Smooth muscle cell (in vitro differentiated cells): Measurements from ENCODE around the gene SQOR. TPM values are rescaled to one million over a fixed set of nuclear protein-coding genes. Genes with fewer than 3 reads are reported as not detected.
A peak's percentile ranks its signal among the peaks of the same experiment; 100 is the strongest.

Experiments used
- DNase-seq: peaks from one replicate; lab custom pipeline; 2025; ENCODE audit not compliant: unreplicated experiment; lab: John Stamatoyannopoulos, UW
- H2AFZ ChIP-seq: fragments of 200-600 bp; sonication (generic); 2 replicates; pipeline ENCODE4 v1.6.0; 2016; ENCODE audit warnings: antibody characterized with exemption, low read depth, mild to moderate bottlenecking
- H3F3A ChIP-seq: fragments of 200-600 bp; sonication (generic); 2 replicates; pipeline ENCODE4 v1.6.0; 2017; ENCODE audit warnings: antibody characterized with exemption, low read depth
- H3K27ac ChIP-seq: fragments of 200-600 bp; sonication (generic); 2 replicates; pipeline ENCODE4 v1.5.1; 2016; ENCODE audit warnings: low read depth, mild to moderate bottlenecking
- H3K27me3 ChIP-seq: fragments of 200-600 bp; sonication (generic); 2 replicates; pipeline ENCODE4 v1.6.1; 2016; ENCODE audit warnings: low read depth, mild to moderate bottlenecking
- H3K36me3 ChIP-seq: fragments of 200-600 bp; sonication (generic); 2 replicates; pipeline ENCODE4 v1.5.1; 2016; ENCODE audit warnings: low read depth
- H3K4me1 ChIP-seq: fragments of 200-600 bp; sonication (generic); 2 replicates; pipeline ENCODE4 v1.5.1; 2016; ENCODE audit warnings: low read depth
- H3K4me2 ChIP-seq: fragments of 200-600 bp; sonication (generic); 2 replicates; pipeline ENCODE4 v1.6.0; 2016; ENCODE audit warnings: mild to moderate bottlenecking
- H3K4me3 ChIP-seq: fragments of 200-600 bp; sonication (generic); 2 replicates; pipeline ENCODE4 v1.5.1; 2016; ENCODE audit warnings: mild to moderate bottlenecking
- H3K79me2 ChIP-seq: fragments of 200-600 bp; sonication (generic); 2 replicates; pipeline ENCODE4 v1.6.0; 2016; ENCODE audit warnings: low read depth, mild to moderate bottlenecking
- H3K9ac ChIP-seq: fragments of 200-600 bp; sonication (generic); 2 replicates; pipeline ENCODE4 v1.6.0; 2016; ENCODE audit warnings: low read depth
- H3K9me3 ChIP-seq: fragments of 200-600 bp; sonication (generic); replicated peaks from 2 replicates; pipeline ENCODE4 v1.5.1; 2016; ENCODE audit warnings: low read depth
- H4K20me1 ChIP-seq: fragments of 200-600 bp; sonication (generic); 2 replicates; pipeline ENCODE4 v1.6.0; 2016; ENCODE audit warnings: low read depth
- whole genome bisulfite sequencing: methylation state at CpG from one replicate; pipeline ENCODE4 v1.1.7; 2016; ENCODE audit warnings: low lambda C conversion rate; 5-methylcytosine and 5-hydroxymethylcytosine counted together
- polyA plus RNA-seq: library from polyadenylated mRNA; unstranded; fragments of >200 nt; fragmentation: Nextera tagmentation; extraction: Ambion mirVana; gene quantifications from 2 replicates; pipeline ENCODE4 v1.2.1, GENCODE V29; 2016
- total RNA-seq: library from RNA; depleted of rRNA; stranded (reverse); fragments of >200 nt; gene quantifications from 2 replicates; pipeline ENCODE4 v1.2.3, GENCODE V29; 2014
- TF ChIP-seq, protein P1 (sequence below): fragments of 200-600 bp; sonication (generic); IDR thresholded peaks from 2 replicates; pipeline ENCODE4 v1.5.1; 2017; ENCODE audit warnings: borderline replicate concordance, mild to moderate bottlenecking, antibody characterized with exemption; ENCODE audit not compliant: insufficient read depth, poor library complexity, severe bottlenecking

The SQOR gene
- 9.9 and 10.9 TPM in 2 replicates for total RNA-seq
- 9.4 and 14.0 TPM in 2 replicates for polyA plus RNA-seq

DNA sequence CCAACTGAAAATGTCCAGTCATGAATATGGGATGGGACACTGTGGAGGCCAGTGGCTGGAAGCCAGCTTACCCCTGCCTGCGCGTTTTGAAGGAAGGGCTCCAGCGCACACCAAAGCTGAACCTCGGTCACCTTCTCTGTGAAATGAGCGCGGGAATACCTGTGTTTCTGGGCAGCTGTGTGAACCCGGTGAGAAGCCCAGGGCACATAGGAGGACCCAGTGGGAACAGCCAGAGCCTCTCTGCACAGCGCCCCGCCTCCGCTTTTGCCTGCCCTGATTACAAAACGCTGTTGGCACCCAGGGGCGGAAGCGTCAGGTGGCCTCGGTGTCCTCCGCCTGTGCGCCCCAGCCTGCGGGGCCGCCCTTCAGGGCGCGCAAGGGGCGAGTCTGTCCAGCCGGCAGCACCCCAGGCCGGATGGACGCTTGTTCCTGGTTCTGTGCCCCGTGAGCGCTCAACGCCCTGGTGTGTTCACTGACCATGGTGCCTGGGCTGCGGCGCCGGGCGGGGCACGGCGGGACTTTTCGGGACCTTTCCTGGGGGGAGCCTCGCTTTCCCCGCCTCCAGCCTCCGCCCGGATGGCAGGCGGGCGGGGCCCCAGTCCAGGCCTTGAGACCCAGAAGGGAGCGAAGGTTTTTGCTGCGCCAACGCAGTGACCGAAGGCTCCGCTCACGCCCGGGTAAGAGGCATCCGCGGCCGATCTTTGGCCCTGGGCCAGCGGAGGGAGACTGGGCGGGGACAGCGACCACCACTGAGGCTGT is at the start of gene SQOR:
SQOR (plus strand) TSS at position 598 of the 759 bp plus-strand sequence. CDS start 23,895 bp downstream, outside the sequence.
- Histone ChIP-seq H3K4me2 (peak within 1 kb of the TSS; percentile 96), H4K20me1 (no peaks in the 10 kb centered on the region), H3K36me3 (no peaks in the 10 kb centered on the region), H3K4me3 (peak within 1 kb of the TSS; percentile 81), H2AFZ (peak within 1 kb of the TSS; percentile 83), H3K27ac (no peak within 1 kb of the TSS), H3K4me1 (peaks cover 3% of the 10 kb centered on the region), H3K9me3 (no peaks in the 10 kb centered on the region), H3K9ac (peak within 1 kb of the TSS; percentile 45), H3K79me2 (no peaks in the 10 kb centered on the region), H3F3A (peaks cover 7% of the 10 kb centered on the region), H3K27me3 (no peaks in the 10 kb centered on the region)
- WGBS: 4% methylated on average over 47 of the region's 53 CpGs
- TF ChIP-seq, protein P1, sequence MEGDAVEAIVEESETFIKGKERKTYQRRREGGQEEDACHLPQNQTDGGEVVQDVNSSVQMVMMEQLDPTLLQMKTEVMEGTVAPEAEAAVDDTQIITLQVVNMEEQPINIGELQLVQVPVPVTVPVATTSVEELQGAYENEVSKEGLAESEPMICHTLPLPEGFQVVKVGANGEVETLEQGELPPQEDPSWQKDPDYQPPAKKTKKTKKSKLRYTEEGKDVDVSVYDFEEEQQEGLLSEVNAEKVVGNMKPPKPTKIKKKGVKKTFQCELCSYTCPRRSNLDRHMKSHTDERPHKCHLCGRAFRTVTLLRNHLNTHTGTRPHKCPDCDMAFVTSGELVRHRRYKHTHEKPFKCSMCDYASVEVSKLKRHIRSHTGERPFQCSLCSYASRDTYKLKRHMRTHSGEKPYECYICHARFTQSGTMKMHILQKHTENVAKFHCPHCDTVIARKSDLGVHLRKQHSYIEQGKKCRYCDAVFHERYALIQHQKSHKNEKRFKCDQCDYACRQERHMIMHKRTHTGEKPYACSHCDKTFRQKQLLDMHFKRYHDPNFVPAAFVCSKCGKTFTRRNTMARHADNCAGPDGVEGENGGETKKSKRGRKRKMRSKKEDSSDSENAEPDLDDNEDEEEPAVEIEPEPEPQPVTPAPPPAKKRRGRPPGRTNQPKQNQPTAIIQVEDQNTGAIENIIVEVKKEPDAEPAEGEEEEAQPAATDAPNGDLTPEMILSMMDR: no peak
- DNase-seq: peak; percentile 19

DNA sequence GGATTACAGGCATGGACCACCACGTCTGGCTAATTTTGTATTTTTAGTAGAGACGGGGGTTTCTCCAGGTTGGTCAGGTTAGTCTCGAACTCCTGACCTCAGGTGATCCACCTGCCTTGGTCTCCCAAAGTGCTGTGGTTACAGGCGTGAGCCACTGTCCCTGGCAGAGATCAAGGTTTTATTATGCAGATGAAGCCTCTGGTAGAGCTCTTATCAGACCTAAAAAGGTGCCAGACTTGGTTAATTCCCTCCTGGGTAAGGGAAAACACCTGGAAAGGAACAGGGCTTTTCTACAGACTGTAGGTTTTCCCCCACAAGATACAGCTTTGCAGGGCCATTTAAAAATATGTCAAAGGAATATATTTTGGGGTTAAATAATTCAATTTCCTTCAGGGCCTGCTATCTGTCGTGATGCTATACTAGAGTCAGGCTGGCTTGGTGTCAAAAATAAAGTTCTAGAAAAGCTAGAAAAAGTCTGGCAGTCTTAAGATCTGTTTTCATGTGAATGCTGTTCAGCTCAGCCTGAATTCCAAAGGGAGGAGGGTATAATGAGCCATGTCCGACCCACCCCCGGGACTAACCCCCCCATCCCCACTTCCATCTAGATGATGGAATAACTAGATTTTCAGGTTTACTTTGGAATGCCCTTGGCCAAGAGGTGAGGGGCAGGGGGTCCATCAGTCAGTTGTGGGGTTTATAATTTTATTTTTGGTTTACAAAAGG is 49.6 kb upstream of the SQOR start:
- H4K20me1 ChIP-seq: peaks cover 8% of the 10 kb centered on the region
- H3K79me2 ChIP-seq: peaks cover 25% of the 10 kb centered on the region
- no peak overlapping the region for H3K9ac ChIP-seq
- H3K4me1 ChIP-seq: peaks cover 27% of the 10 kb centered on the region
- H3F3A ChIP-seq: peaks cover 4% of the 10 kb centered on the region
- peak overlapping the region; percentile 82 for H3K4me3 ChIP-seq
- no peak for DNase-seq
- H3K36me3 ChIP-seq: no peaks in the 10 kb centered on the region
- H3K9me3 ChIP-seq: no peaks in the 10 kb centered on the region
- 87% methylated on average over 7 of the region's 7 CpGs for WGBS
- peak overlapping the region; percentile 82 for H3K4me2 ChIP-seq
- no peak overlapping the region for H2AFZ ChIP-seq
- TF ChIP-seq, protein P1: no peak
- peak overlapping the region; percentile 99 for H3K27ac ChIP-seq
- no peaks in the 10 kb centered on the region for H3K27me3 ChIP-seq

DNA sequence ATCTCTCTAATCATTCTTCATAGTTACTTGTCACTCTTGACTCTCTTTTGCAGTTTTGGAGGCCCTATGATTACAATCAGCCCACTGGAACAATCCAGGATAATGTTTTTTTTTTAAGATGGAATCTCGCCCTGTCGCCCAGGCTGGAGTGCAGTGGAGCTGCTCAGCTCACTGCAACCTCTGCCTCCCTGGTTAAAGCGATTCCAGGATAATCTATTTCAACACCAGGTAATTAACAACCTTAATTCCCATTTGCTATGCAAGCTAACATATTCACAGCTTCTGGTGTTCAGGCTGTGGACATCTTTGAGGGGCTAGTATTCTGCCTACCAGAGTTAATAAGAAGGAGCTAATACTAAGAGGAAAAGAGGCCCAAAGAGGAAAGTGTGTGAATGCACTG is 48.7 kb upstream of the SQOR start:
- H3K4me3 ChIP-seq: peak overlapping the region; percentile 82
- peak overlapping the region; percentile 82 for H3K4me2 ChIP-seq
- 75% methylated on average over 3 of the region's 3 CpGs for WGBS
- no peaks in the 10 kb centered on the region for H3K36me3 ChIP-seq
- no peaks in the 10 kb centered on the region for H3K27me3 ChIP-seq
- no peak for DNase-seq
- H2AFZ ChIP-seq: no peak overlapping the region
- H3K27ac ChIP-seq: peak overlapping the region; percentile 99
- H3K4me1 ChIP-seq: peaks cover 27% of the 10 kb centered on the region
- H3F3A ChIP-seq: peaks cover 4% of the 10 kb centered on the region
- H3K9ac ChIP-seq: peak overlapping the region; percentile 98
- TF ChIP-seq, protein P1: no peak
- peaks cover 17% of the 10 kb centered on the region for H4K20me1 ChIP-seq
- H3K9me3 ChIP-seq: no peaks in the 10 kb centered on the region
- peaks cover 34% of the 10 kb centered on the region for H3K79me2 ChIP-seq
